ENCODE results near the gene ECE1.

The ECE1 gene

DNA sequence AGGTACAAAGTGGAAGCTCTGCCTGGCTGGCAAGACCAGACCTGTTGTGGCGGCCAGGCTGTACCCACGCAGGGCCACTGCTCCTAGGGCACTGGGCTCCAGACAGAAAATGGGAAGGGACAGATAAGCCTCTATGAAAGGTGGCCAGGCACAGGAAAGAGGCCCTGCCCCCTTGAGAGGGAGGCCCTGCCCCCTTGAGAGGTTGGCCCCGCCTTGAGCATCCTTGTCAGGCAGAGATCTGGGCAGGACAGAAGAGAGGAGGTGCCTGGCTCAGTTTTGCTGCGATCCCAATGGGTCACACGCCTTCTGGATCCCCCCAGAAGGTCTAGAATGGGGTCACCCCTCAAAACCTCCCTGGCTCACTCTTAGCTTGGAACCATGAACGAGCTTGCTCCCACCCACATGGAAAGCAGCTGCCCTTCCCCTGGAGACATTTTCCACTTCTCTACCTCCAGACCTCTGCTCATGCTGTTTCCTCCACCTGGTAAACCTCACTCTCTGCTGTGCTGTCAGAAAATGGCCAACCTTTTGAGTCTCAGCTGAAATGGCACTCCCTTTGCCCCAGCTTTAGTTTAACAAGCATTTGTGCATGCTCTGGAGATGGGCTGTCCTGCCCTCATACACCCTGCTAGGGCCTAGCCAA, 17.5 kb upstream of the ECE1 start:
- no peak for DNase-seq

DNA sequence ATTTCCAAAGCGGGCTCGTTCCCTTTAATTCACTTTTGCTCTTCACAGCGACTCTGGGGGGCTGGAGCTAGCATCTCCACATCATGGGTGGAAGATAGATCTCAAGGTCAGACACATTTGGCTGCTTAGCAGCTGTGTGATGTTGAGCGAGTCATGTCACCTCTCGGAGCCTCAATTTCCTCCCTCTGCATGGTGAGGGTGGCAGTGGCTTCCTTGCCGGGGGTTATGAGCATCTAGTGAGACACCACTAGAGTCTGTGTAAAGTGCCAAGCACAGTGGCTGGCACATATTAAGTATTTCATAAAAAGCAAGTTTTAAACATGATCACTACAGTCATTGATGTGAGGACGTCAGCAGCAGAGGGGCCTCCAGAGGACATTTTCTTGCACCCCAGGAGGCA, 16.9 kb upstream of the ECE1 start:
- DNase-seq = no peak

GRCh38 chr1:21305900-21306189, 15.6 kb upstream of the ECE1 start:
- no peak for DNase-seq

- no peak for DNase-seq
Observed at GRCh38 chr1:21305155-21305899, 15.1 kb upstream of the ECE1 start.

DNA sequence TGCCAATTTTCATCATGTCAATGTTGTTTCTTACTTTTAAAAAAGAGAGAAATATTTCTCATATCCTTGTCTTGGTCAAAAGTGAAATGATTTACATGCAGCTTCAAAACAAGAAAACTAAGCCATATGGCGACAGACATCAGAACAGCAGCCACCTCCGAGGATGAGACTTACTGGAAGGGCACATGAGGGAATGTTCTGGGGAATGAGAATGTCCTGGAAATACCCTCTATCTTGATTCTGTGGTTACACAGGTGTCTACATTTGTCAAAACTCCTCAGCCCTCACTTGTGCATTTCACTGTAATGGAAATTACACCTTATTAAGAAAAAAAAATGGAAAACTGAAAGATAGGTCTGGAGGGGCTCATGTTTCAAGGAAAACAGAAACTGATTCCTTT, 14.2 kb upstream of the ECE1 start:
- no peak for DNase-seq

DNA sequence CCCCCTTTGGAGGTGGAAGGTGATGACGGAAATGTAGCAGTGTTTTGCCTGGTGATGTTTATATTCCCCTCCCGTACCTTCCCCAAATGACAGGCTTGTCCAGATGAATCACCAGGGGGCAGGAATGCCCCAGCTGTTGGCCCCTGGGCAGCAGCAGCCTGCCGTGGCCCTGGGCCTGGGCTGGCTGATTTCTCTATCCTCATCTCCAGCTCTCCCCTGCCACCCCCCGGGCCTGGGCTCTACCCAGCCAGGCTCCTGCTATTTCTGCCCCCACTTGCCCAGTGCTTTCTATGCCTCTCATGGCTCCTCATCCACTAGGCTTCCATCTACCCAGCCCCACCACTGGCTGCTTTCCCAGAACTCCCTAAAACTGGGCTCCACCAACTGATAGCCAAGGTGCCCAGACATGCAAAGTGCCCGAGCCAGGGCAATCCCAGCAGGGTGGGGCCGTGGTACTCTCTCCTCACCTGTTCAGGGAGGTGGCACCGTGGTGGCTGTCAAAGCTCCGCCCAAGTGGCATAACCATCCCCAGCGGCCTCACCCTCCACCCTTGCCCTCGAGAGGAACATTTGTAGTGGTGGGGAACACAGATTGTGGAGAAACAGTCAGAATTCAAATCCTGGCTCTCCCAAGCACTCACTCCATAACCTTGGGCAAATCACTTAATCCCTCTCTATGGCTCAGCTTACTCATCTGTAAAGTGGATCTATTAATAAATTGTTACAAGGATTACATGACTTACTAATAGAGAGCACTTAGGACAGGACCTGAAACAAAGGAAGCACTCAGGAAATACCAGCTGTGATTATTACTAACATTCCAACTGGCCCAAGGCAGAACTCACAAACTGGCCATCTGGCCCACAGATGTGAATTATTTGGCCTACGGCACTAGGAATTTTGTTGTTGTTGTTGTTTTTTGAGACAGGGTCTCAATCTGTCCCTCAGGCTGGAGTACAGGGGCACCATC, 12.8 kb upstream of the ECE1 start:
- no peak for DNase-seq

DNA sequence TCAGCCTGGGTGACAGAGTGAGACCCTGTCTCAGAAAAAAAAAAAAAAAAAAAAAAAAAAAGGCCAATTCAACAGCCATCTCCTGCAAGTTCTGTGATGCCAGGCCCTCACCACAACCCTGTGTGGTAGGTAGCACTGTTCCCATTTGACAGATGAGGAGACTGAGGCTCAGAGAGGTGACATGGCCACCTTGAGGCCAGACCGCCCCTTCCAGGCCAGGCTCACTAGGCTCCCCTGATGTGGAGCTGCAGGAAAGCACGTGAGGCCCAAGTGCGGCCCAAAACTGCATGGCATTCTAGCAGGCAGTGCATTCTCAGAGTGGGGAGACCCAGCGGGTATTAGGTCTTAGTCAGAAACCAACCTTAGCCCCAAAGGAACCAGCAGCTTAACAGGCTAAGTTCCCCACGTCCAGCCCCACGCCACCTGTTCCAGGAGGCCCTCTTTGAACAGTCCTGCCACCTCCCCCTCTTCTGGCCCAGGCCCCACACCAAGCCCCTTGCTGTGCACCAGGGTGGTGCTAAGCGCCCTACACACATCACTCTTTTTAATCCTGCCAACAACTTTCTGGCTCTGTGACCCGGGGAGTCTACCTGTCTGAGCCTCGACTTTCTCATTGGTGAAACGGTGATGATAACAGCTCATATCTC, 11.7 kb upstream of the ECE1 start:
- no peak for DNase-seq

- no peak for DNase-seq
Observed at GRCh38 chr1:21300774-21301173, 10.5 kb upstream of the ECE1 start.

DNA sequence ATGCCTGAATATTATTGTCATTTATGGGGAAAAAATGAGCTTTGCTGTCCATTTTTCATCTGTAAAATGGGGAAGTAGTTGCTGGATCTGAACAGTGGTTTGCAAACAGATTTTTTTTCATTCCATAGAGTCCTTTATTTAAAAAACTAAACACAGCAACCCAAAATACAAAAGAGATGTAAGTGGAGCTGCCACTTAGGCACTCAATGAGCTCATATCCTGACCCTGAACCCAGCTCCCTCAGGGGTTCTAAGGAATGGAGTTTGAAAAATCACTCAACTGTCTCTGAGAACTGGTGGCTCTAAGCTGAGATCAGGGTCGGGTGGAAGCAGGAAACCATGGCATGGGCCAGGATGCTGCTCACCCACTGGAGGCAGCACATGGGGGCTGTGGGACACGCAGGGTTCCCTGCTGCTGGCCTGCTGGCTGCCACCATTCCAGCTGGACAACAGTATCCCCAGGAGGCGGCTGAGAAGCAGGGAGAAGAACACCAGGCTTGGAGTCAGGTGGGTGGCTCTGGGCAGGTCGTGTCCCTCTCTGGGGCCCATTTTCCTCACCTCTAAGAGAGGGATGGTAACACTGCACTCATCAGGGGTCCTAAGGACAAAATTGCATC, 9.6 kb upstream of the ECE1 start:
- DNase-seq = no peak

DNA sequence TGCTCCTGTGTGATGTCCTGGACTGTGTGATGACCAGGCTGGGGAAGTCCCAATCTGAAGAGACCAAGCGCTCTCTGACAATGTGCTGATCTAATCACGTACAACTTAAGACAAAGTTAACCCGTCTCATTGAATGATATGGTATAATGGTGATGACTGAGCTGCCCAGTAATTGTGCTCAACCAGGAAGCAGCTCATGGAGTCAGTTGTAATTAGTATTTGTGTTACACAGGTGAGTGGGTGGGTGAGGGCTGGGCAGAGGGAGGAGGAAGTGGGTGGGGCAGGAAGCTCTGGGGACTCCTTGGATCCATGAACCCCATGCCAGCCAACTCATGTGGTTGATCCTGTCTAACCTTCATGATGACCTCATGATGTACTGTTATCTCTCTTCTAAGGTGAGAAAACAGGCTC, 8.7 kb upstream of the ECE1 start:
- no peak for DNase-seq

- DNase-seq = no peak
Observed at GRCh38 chr1:21297975-21298374, 7.7 kb upstream of the ECE1 start.

DNA sequence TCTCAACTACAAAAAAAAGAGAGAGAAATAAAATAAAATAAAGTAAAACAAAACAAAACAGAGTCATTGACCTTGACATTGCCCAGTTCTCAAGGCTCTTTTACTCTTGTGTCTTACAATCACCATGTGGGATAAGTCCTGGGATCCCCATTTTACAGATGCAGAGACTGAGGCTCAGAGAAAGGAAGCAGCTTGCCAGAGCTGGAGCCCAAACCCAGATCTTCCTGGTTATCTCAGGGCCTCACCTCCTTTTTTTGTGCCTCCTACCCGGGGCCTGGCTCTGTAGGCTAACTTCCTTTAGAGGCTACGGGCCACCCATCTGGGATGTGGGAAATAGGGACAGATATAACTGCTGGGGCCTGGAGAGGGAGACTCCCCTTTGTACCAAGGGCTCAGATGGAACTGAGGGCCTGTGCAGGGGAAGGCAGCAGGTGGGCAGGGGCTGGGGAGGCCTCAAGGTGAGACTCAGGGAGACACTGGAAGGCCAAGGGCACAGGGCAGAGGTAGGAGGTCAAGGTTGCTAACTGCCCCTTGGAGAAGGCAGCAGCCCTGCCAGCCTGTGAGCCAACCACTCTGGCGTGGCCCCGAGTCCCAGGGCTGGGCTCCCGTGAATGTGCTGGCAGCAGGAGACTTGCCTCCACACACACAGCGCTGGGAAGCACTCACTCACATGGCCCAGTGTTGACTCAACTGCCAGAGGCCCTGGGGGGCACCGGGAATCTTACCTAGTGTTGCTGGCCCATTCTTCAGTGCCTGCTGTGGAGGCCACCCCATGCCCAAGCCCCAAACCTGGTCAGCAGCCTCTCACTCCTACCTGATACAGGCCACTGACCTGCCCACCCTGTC, 6.5 kb upstream of the ECE1 start:
- DNase-seq = no peak

DNA sequence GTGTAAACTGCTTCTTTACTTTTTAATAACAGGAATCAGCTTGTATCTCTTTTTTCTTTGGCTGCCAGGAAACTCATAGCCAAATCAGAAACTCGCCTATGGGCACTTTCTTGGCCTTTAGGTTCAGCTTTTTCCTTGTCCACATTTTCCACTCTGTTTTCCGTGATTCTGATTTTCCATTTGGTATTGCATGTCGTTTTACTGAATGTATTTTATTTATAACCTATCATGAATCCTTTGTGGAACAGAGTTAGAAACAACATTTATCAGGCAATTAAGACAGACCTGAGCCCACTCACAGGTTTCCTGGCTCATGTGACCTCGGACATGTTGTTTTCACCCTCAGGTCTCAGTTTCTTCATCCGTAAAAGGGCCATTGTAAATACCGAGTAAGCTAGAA, 5.3 kb upstream of the ECE1 start:
- no peak for DNase-seq

DNA sequence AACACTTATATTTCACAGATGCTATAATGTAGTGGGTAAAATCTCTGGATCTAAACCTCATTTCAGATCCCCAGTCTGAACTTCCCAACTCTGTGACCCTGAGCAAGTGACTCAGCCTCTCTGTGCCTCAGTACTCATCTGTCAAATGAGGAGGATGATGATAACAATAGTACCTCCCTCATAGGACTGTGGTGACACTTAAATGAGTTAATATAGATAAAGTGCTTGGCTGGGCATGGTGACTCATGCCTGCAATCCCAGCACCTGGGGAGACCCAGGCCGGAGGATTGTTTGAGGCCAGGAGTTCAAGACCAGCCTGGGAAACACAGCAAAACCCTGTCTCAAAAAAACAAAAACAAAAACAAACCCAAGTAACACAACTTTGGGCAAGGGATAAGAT, 4.7 kb upstream of the ECE1 start:
- no peak for DNase-seq

DNA sequence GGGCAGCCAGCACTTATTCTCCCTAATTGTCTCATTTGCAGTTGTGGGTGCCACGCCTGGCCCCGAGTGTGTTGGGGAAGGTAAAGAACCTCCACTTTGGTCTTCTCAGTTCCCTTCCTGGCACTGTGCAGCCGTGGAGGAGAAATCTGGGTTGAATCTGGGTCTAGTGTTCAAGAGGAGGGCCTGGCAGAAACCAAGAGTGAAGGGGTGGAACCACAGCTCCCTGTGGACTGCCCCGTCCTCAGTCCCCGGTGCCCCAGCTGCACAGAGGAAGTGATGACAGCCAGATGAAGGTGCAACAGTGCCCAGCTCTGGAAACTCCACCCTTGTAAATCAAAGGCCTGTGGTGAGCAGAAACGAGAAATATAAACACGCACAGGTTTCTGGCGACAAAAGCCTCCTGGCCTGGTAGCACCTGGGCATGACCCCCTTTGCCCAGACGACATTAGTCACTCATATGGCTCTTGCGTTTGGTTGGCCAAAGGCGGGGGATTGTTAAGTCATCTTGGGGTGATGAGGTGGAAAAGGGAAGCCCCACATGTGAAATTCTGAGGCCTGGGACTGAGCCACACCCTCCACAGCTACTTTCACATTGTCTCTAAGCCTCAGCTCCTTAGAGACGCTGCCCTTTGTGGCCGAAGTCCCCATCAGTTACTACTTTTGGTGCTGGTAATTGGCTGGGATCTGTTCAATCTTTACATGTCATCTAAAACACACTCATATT, 4.2 kb upstream of the ECE1 start:
- DNase-seq = no peak

GRCh38 chr1:21293537-21294265, 3.4 kb upstream of the ECE1 start:
- DNase-seq = no peak

GRCh38 chr1:21292984-21293536, 2.8 kb upstream of the ECE1 start:
- no peak for DNase-seq

GRCh38 chr1:21292503-21292983, 2.3 kb upstream of the ECE1 start:
- no peak for DNase-seq

GRCh38 chr1:21291964-21292363, 1.7 kb upstream of the ECE1 start:
- DNase-seq = no peak

DNA sequence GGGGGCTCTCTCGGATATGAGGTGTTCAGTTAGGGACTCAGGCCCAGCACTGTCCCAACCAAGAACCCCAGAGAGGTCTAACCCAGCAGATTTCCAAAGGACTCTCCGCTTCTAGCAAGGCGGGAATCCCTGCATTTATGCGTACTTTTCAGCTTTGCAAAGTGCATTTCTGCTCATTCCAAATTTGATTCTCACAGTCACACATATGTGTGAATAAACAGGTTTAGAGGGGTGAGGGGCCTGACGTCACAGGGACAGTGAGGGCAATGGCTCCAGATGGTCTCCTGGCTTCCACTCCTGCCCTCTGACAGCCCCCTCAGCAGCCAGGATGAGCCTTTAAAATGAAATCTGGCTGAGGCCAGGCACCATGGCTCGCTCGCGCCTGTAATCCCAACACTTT, 921 bp upstream of the ECE1 start:
- no peak for DNase-seq
